ENCODE data around the gene ASTN2.

ASTN2 gene

GRCh38 chr9:116661037-116661954, 753.6 kb downstream of the ASTN2 start:
- DNase-seq (ENCODE audit: low spot score): peak; percentile 75

GRCh38 chr9:116658265-116658664, 756.6 kb downstream of the ASTN2 start:
- no peak for DNase-seq (ENCODE audit: low spot score)

- no peak for DNase-seq (ENCODE audit: low spot score)
These were observed 757.9 kb downstream of the ASTN2 start for GRCh38 chr9:116656977-116657376.

- no peak for DNase-seq (ENCODE audit: low spot score)
These were observed 758.3 kb downstream of the ASTN2 start for GRCh38 chr9:116656501-116656971.

DNA sequence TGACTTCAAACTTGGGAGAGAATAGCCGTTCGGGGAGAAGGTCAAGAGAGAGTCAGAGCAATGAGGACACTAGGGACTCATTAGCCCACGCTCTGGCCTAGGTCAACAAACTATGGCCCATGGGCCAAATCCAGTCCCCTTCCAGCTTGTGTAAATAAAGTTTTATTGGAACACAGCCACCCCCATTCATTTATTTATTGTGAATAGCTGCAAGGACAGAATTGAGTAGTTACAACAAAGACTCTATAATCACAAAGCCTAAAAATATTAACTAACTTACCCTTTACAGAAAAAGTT, 760.9 kb downstream of the ASTN2 start:
- DNase-seq (ENCODE audit: low spot score): no peak

GRCh38 chr9:116653348-116654058, 761.4 kb downstream of the ASTN2 start:
- DNase-seq (ENCODE audit: low spot score): no peak

DNA sequence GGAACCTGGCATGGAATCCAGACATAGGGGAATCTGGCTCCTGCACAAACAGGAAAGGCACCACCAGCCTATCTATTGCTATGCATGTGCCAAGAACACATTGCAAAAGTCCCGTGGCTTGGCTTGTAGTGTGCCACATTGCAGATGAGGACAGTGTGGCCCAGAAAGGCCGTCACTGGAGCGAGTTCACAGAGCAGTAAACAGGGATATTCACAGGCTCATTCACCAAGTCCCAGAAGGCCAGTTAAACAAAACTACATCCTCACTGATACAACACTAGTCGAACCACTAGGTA, 767.4 kb downstream of the ASTN2 start:
- DNase-seq (ENCODE audit: low spot score): no peak

- DNase-seq (ENCODE audit: low spot score): peak; percentile 38
These were observed 768.0 kb downstream of the ASTN2 start for GRCh38 chr9:116646661-116647514.

DNA sequence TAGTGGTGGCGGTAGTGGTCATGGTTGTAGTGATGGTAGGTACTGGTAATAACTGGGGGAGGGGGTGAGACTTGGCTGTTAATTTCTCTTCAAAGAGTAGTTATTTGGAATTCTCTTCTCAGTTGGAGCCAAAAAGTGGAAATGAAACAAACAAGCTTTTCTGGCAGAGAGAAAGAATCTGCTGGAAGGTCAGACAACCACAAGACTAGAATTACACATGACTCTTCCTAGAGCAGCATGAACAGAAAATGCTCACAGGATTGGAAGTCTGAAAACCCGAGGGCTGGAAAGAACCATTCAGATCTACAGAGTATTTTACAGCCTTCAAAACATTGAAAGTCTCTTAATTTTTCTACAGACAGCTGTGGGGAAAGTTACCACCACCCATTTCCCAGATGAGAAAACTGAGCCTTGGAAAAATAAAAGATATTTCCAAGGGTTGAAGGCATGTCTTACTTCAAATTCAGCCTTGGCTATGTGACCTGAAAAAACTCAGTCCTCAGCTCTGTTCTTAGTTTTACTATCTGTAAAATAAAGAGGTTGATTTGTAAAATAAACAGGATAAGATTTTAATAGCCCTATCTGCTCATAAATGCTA, 770.7 kb downstream of the ASTN2 start:
- DNase-seq (ENCODE audit: low spot score): no peak

DNA sequence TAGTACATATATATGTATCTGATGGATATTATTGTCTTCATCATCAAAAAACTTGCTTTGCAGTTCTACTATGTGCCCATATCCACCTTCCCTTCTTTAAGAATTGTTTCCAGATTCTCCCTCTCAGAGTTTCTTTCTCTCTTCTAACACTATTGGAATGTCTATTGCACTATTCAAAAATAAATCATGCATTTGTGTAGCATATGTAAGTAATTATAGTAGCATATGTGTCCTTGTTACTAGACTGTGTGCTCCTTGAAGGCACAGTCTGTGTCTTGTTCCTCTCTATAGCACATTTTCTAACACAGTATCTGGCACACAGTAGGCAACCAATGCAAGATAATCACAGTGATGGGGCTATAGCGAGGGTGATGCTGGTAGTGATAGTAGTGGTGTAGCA, 771.2 kb downstream of the ASTN2 start:
- no peak for DNase-seq (ENCODE audit: low spot score)

GRCh38 chr9:116641292-116642059, 773.4 kb downstream of the ASTN2 start:
- no peak for DNase-seq (ENCODE audit: low spot score)

- DNase-seq (ENCODE audit: low spot score): no peak
These were observed 775.6 kb downstream of the ASTN2 start for GRCh38 chr9:116639251-116639741.

GRCh38 chr9:116635908-116636307, 778.9 kb downstream of the ASTN2 start:
- no peak for DNase-seq (ENCODE audit: low spot score)

DNA sequence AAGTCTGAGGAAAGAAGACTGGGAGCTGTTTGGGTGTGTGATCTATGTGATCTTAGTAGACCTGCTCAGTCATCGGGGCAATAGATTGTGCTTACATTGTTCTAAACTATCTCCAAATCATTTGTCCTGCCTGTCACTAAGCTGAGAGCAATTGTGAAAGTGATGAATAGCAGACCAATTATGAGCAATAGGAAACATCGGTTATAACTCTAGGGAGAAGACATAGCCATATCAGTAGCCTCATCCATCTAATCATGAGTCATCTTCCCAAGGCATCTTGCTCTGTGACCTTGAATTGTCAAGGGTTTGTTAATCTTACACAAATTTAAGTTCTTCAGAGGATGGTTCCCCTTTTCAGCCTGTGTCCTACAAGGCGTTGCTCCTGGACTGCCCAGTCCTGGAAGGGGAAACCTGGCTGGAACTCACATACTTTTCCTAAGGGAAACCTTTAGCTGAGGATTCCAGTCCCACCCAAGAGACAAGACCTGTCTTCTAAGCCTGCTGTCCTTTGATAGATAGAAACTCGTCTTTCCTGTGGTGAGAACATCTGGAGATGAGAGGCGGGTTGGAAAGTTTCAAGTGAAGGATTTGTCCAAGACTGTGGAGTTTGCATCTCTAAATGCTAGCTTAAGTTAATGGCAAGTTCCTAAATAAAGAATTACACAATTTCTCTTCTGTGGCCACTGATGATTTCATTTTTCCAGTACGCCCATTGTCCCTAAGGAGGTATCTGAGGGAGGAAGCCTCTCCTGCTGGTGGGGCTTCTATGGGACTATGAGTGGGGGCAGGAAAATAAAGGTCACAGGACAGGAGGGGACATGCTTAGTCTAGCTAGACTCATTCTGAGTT, 781.6 kb downstream of the ASTN2 start:
- no peak for DNase-seq (ENCODE audit: low spot score)

- DNase-seq (ENCODE audit: low spot score): no peak
These were observed 785.2 kb downstream of the ASTN2 start for GRCh38 chr9:116629634-116630033.

DNA sequence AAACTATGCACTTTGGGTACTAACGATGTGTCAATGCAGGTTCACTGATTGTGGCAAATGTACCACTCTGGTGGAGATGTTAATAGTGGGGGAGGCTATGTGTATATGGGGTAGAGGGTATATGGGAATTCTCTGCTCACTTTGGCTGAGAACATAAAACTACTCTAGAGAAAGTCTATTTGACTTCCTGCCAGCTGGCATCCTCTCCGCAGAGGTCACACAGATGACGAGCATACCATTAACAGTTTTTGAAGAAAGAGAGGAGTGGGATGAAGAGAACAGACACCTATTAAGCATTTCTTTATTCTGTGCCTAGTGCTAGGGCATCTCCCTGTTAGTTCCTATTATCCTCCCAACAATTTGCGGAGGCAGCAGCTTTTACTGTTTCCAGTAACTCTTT, 786.1 kb downstream of the ASTN2 start:
- no peak for DNase-seq (ENCODE audit: low spot score)

- no peak for DNase-seq (ENCODE audit: low spot score)
These were observed 787.4 kb downstream of the ASTN2 start for GRCh38 chr9:116627433-116627832.

- no peak for DNase-seq (ENCODE audit: low spot score)
These were observed 788.1 kb downstream of the ASTN2 start for GRCh38 chr9:116626762-116627161.

- no peak for DNase-seq (ENCODE audit: low spot score)
These were observed 791.1 kb downstream of the ASTN2 start for GRCh38 chr9:116623715-116624114.

DNA sequence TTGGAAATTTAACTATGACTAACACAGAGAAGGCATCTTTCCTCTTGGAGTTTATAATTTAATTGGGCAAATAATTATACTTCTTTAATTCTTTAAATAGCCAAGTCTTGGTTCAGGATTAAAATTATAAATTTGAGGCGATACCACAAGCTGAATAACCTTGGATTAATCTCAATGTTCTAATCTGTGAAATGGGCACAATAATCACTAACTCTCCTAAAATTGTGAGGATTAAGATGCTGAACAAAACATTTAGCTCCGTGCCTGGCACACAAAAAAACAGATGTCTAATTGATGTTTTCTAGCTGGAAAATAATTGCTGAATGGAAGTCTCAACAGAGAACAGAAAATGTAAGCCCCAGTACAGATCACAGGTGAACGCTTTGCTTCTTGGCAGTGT, 797.5 kb downstream of the ASTN2 start:
- no peak for DNase-seq (ENCODE audit: low spot score)
